WTC11 (cell line): ENCODE results near the gene TMTC3.

Experiments
- AFF4 ChIP-seq: sonication (generic); formaldehyde crosslinking; IDR thresholded peaks from 2 replicates; pipeline ENCODE4 v1.8.1; 2023; ENCODE audit warnings: mild to moderate bottlenecking, missing genetic modification reagents, borderline replicate concordance
- ATF1 ChIP-seq: sonication (generic); formaldehyde crosslinking; IDR thresholded peaks from 2 replicates; pipeline ENCODE4 v1.8.1; 2023; ENCODE audit warnings: mild to moderate bottlenecking, moderate library complexity, missing genetic modification reagents
- CTCF ChIP-seq: fragments of 200-600 bp; IDR thresholded peaks from 2 replicates; pipeline ENCODE4 v1.8.0; 2022; ENCODE audit warnings: antibody characterized with exemption
- EMX1 ChIP-seq: fragments of 250-450 bp; sonication (Bioruptor Pico); IDR thresholded peaks from 2 replicates; pipeline ENCODE4 v1.8.0; 2021; ENCODE audit warnings: mild to moderate bottlenecking
- ESRRA ChIP-seq: sonication (generic); formaldehyde crosslinking; IDR thresholded peaks from 2 replicates; pipeline ENCODE4 v1.8.1; 2022; ENCODE audit warnings: mild to moderate bottlenecking, missing genetic modification reagents, borderline replicate concordance
- FOXP1 ChIP-seq: sonication (generic); formaldehyde crosslinking; IDR thresholded peaks from 2 replicates; pipeline ENCODE4 v1.8.0; 2022; ENCODE audit warnings: missing genetic modification reagents, mild to moderate bottlenecking, moderate library complexity, borderline replicate concordance
- FOXP4 ChIP-seq: sonication (generic); formaldehyde crosslinking; IDR thresholded peaks from 2 replicates; pipeline ENCODE4 v1.8.0; 2022; ENCODE audit warnings: mild to moderate bottlenecking, missing genetic modification reagents
- JAZF1 ChIP-seq: fragments of 250-450 bp; sonication (Bioruptor Pico); IDR thresholded peaks from 2 replicates; pipeline ENCODE4 v1.9.0; 2021; ENCODE audit warnings: moderate library complexity, mild to moderate bottlenecking, inconsistent platforms
- MXD4 ChIP-seq: fragments of 250-450 bp; sonication (Bioruptor Pico); IDR thresholded peaks from 2 replicates; pipeline ENCODE4 v1.8.0; 2021; ENCODE audit warnings: mild to moderate bottlenecking, moderate library complexity, borderline replicate concordance
- SOX15 ChIP-seq: fragments of 250-450 bp; sonication (Bioruptor Pico); IDR thresholded peaks from 2 replicates; pipeline ENCODE4 v1.9.0; 2021; ENCODE audit warnings: mild to moderate bottlenecking
- SP1 ChIP-seq: sonication (generic); formaldehyde crosslinking; conservative IDR thresholded peaks from 2 replicates; pipeline ENCODE4 v1.8.1; 2022; ENCODE audit warnings: missing genetic modification reagents
- ZBTB21 ChIP-seq: sonication (generic); formaldehyde crosslinking; IDR thresholded peaks from 2 replicates; pipeline ENCODE4 v1.8.1; 2023; ENCODE audit warnings: mild to moderate bottlenecking, missing genetic modification reagents, borderline replicate concordance
- ZNF121 ChIP-seq: sonication (generic); formaldehyde crosslinking; IDR thresholded peaks from 2 replicates; pipeline ENCODE4 v1.8.0; 2023; ENCODE audit warnings: missing genetic modification reagents

- no peak for TF ChIP-seq MXD4 (CRISPR knock-in tag)
- no peak for TF ChIP-seq AFF4 (CRISPR knock-in tag)
- TF ChIP-seq CTCF = no peak
- TF ChIP-seq ZNF121 (CRISPR knock-in tag) = no peak
- no peak for TF ChIP-seq ZBTB21 (CRISPR knock-in tag)
- TF ChIP-seq FOXP1 = no peak
- TF ChIP-seq FOXP4 (CRISPR knock-in tag) = no peak
- TF ChIP-seq ATF1 (CRISPR knock-in tag) = no peak
- no peak for TF ChIP-seq SOX15 (CRISPR knock-in tag)
- TF ChIP-seq EMX1 (CRISPR knock-in tag) = no peak
- no peak for TF ChIP-seq JAZF1
- no peak for TF ChIP-seq ESRRA
- no peak for TF ChIP-seq SP1 (CRISPR knock-in tag)
Measured at GRCh38 chr12:88156075-88156654, 14.1 kb downstream of the TMTC3 start.
